Esophagus muscularis mucosa (tissue), 3 donors: ENCODE results near the gene ENOPH1.

Source experiments
- CTCF ChIP-seq, 3 experiments: fragments of 200-600 bp in 2 of 3; fragments of 450-650 bp in 1 of 3; sonication (generic) in 2 of 3; IDR thresholded peaks; one replicate each; pipeline ENCODE4 v1.5.1; 2017 to 2019; ENCODE audit warnings: antibody characterized with exemption in 3 of 3, mild to moderate bottlenecking in 2 of 3, moderate library complexity in 1 of 3
- POLR2AphosphoS5 ChIP-seq, 2 donors: sonication (generic); formaldehyde crosslinking; IDR thresholded peaks; one replicate each; pipeline ENCODE4 v1.6.1; 2017; ENCODE audit warnings: antibody characterized with exemption in 2 of 2

GRCh38 chr4:82382751-82383150, 47.6 kb upstream of the ENOPH1 start:
- TF ChIP-seq POLR2AphosphoS5 (IDR thresholded peaks at IDR 0.05) (no peak), CTCF (IDR thresholded peaks at IDR 0.05) (no peak)
